ENCODE results near the gene ITPR1.

Gene ITPR1

DNA sequence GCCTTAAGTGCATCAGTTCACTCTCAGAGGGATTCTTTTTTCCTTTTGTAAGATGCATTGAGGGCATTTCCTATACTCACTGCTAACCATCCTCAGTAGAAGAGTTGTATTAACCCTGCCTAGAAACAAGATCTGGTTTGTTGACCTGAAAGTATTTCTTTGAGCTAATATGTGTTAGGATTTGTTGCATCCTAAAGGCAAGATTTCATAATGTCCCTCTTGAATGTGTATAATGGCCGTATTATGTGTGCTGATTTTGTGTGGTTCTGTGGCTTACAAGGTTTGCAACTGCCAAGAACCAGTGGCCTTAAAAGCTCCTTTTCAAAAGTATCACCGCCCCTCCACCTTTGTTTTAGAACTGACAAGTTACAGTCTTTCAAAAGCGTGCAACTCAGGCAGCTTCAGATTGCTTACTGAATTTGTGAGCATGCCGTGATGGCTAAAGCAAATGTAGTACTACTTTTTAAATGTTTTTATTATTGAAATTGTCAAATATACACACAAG lies 304.1 kb downstream of the ITPR1 start:
- DNase-seq = no peak

DNA sequence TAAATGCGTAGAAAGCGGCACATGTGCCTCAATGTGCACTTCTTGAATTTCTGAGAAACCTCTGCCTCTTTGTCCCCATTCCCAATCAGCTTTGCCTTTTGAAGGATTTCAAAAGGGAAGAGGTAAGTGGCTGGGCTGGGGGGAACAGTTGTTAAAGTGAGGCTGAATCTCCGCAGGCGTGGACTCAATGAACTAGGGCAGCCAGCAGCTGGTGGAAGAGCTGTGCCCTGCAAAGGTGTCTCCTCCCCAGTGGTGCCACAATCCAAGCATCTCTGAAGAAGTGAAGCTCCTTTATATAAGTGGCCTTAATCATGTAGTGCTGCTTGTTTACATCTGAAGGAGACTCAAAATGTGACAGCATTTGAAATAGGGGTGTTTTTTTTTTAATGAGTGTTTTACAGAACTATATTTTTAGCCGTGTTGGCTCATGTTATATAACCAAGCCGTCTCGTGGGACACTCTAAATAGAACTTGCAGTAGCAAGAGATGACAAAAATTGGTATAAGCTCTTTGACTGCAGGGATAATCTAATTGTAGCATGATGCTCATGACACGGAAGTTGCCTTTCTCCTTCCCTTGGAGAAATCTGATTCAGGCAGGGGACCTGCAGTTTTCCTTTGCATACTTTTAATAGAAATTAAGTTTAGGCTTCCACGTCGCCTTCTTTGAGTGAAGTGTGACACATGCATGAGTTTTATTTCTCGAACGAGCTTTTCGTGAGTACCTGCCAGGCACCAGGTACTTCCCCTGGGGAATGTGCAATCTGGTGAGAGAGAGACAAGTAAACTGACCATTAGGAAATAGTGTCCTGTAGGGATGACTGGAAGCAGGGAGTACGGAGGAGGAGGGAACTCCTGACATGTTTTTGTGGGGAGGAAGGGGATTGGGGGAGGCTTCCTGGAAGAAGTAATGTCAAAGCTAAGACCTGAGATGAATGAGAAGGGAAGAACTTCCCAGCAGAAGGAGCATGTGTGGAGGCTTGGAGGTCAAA lies 306.4 kb downstream of the ITPR1 start:
- DNase-seq = no peak

DNA sequence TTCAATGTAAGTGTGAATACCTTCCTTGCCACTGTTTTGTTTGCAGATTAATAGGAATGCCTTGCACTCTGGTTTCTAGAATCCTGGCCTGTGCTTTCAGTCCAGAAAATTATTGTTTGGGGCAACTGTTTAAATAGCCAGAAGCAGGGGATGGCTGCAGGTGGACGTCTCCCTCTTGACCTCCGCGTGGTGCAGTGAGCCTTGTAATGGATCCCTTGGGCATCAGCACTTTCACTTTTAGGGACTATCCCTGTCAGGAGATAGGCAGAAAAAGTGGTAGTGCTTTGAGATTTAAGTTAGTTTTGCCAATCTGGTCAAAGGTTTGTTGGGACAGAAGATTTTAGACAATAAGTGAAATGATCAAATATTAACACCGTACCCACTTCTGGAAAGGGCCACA lies 307.4 kb downstream of the ITPR1 start:
- no peak for DNase-seq

DNA sequence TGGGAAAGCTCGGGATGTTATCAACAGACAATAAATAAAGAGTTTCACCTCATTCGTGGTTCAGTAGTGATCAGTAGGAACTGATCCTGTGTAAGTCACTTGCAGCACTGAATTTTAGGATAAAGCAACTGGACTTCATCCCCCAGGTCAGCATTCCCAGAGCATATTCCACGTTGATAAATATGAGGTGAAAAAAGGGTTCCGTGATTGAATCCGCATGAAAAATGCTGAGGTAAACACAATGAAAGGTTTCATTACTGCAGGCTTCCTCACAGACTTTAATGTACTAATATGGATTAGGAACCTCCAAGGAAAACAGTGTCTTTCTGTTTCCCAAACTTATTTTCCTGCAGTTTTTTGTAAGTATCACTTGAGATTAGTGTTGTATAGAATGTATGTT lies 308.7 kb downstream of the ITPR1 start:
- DNase-seq = no peak

DNA sequence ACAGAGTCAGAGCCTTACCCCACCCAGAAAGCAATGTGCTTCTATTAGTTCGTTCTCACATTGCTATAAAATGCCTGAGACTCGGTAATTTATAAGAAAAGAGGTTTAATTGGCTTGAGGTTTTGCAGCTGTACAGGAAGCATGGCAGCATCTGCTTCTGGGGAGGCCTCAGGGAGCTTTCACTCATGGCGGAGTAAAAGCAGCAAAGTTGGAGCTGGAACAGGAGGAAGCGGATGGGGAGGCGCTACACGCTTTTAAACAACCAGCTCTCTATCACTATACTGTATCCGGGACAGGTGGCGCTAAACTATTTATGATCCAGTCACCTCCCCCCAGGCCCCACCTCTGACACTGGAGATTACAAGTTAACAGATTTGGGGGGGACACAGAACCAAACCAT lies 309.8 kb downstream of the ITPR1 start:
- no peak for DNase-seq

DNA sequence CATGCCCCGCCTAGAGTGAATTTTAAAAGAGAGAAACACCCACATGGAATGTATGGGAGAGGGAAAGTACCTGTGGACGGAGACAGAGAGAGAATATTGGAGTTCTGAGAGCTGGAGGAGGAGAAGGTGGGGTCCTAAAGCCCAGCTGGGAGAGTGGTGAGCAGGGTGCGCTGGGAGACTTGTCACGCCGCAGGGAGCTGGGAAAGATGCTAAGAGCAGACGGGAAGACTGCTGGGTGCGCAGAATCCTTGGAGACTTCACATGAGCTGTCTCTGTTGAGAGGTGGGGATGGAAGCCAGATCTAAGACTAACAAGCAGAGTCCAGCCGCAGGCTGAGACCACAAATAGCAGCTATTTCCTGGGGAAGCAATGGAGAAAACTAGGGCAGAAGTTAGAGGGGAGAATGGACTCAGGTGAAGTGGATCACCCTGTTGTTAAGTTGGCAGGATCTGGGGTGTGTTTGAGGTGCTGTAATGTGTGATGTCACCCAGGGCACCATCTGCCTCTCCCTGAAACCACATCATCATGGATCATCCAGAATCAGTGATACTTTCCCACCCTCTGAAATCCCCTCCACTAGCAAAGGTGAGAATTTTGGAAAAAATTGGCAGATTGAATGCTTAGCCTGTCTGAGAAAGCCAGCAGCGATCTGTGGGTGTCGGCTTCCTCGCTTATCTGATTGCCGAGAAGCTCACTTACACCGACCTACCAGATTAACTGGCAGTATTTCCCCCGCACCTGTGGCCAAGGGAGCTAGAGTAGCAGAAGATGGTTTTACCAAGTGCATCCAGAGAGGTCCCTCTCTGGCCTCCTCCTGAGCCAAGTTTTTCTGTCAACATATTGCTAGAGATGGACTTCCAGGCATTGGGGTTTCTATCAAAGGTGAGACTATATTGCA lies 311.3 kb downstream of the ITPR1 start:
- DNase-seq = peak; percentile 40

DNA sequence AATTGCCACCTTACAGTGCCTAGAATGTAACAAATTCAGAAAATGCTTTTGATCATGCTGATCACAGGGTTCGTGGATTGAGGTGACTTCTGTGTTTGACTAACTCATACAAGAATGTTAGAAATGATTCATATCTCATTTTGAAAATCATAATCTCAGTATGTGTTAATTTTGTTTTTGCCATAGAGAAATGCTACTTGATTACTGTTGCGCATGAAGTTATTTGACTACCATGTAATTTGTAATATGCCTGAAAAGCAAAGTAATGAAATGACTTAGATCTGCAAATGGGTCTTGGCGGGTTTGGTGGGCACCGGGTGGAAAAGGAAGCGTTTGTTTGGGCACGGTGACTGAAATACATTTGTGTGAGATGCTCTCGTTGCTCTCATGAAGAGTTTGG lies 312.5 kb downstream of the ITPR1 start:
- no peak for DNase-seq

DNA sequence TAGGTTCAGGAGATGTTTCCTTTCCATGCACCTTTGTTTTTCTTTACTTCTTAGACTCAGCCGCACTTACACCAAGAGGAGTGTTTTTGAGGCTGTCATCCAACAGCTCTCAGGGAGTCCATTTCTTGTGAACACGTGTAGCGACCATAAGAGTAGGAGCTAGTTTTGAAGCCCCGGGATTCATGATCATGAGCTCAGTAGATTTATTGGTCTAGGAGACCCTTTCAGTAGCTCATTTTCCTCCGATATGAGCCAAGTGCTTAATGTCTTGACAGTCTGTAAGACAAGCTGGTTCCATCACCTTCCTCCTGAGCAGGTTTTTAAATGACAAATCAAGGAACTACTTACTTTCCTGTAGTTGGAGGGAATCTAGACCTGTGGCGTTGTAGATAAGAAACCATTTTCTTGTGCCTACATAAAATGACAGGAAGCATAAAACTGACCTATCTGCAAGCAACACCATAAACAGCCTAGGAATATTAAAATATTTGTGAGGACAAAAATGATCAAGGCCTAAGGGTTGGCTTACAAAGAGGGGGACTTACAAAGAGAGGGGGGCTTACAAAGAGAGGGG lies 313.5 kb downstream of the ITPR1 start:
- DNase-seq = no peak

DNA sequence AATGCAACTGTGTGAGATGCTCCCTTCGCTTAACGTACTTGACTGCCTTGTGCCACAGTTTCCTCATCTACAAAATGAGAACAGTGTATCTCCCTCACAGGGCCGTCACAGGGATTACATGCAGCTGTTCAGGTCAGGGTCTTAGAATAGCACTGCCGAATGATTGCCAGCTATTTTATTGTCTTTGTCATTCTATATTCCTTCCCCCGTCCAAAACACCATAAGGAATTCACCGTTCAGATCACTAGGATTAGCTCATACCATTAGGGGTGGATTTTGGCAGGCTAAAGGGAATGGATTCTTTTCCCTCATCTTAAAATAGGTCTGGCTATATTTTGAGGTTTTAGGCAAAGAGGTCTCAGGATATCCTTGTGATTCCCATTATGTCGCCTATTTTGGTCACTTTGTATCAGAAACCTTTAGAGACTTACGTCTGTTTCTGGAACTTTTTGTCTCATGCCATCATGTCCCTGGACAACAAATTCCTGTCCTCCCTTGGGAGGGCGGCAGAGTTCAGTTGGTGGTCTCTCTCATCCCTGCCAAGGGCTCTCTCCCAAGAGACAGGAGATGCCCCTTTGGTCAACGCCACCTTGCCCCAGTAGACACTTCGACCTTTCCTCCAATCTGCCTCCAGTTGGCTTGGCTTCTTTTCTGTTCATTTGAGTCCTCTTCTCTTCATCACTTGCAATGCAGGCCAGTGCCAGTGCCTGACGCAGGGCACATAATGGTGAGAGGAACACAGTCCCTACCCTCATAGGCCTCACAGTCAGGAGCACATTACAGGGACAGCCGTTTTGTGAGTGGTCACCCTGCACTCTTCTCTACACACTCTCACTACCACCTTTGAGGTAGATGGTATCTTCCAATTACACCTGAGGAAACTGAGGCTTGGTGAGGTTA lies 314.5 kb downstream of the ITPR1 start:
- DNase-seq = no peak

DNA sequence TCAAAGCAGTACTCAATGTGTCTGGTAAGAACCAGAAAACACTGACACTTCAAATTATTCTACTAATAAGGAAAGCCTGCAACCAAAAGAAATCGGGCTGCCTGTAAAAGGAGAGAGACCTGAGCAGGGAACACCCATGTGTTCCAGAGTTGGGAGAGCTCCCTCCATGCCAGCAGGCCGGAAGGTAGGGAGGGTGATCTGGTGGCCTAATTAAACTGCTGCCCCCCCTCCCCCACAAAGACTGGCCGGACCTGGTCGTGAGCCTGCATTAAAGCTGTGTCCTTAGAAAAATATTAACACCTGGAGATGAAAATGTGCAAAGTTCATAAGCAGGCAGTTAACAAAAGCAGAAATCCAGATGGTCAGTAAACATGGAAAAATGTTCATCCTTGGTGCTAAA lies 315.5 kb downstream of the ITPR1 start:
- no peak for DNase-seq

DNA sequence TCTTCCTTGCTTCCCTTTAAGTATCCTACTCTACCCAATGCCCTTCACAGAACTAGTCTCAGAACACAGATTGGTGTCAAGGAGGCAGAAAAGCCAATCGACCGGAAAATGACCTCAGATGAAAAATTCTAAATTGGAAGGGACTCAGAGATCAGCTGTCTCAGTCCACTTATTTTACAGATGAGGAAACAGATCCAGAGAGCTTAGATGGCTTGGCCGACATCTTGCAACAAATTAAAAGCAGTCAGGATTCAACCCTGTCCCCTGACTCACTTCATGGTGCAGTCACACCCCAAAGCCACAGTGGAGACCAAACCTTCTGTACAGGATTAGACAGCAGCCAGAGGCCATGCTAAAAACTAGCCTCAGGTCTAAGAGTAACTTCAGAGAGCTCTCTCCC lies 316.8 kb downstream of the ITPR1 start:
- DNase-seq = no peak

DNA sequence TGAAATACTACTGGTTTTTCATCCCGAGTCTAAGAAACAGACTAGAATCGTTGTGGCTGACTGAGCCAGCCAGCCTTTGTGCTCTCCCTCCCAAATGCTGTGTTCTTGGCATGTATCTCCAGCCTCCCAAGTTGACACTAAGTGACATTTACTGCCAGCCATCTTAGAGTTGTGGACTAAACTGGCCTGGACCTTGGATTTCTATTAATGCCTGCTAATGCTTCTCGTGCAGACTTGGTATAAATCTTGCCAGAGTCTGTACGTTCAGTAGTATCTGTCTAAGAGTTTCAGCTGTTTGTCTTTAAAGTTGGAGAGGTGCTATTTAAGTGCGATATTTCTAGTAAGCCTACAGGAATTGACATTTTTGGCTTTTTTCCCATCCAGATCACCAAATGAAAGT lies 319.4 kb downstream of the ITPR1 start:
- DNase-seq = no peak

DNA sequence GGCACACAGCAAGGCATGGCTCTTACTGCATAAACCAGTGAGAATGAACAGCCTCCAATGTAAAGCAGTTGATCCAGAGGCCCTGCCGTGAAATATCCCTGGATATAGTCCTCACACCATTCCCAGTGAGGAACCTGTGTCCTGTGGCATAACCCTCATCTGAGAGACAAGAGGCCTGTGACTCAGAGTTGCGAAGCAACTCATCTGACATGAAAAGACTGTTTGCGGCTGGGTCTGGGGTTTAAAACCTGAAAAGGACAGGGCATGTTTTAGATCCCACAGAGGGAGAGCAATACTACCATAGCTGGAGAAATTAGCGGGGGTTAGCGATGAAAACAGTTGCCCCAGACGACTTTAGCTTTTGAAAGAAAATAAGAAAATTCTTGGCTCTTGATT lies 320.8 kb downstream of the ITPR1 start:
- no peak for DNase-seq

DNA sequence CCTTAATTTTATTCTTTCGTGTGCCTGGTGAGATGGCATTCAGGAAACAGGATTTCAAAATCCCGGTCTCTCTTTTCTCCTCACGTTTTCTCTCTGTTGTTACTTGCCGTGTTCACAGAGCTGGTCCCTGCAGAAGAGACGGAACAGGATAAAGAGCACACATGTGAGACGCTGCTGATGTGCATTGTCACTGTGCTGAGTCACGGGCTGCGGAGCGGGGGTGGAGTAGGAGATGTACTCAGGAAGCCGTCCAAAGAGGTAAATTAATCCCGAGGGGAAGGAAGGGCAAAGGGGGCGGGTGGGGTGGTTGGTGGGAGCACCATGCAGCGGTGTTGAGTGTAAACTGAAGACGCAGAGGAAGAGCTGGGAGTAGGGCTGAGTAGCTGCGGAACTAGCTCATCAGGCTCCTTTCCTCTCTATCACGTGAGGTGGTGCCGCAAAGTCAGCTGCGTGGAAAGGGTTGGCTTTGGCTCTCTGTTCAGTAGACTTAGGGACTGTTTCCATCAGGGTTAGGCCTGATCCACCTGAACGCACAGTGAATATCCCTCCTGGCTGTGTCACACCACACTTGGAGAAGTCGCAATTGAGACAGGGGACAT lies 321.3 kb downstream of the ITPR1 start:
- DNase-seq = no peak

DNA sequence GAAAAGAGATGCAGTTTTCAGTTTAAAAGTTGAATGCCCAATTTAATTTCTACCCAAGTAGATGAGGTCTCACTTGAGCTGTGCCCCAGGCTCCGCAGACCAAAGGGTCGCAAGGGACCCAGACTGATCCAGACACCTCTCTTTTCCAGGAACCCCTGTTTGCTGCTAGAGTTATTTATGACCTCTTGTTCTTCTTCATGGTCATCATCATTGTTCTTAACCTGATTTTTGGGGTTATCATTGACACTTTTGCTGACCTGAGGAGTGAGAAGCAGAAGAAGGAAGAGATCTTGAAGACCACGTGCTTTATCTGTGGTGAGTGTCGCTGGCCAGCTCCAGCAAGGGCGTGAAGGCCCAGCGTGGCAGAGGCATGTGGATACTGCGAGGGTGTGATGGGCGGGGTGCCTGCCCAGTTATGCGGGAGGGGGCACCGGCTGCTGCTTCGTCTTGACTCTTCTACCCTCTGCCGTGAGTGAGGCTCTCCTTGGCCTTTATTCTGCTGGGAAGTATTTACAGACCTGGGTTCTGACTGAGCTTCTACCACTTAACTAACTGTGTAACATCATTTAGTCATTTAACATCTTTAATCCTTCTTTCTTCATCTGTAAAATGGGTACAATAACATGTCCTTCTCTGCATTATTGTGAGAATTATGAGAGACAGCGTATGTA lies 321.9 kb downstream of the ITPR1 start:
- DNase-seq = no peak

DNA sequence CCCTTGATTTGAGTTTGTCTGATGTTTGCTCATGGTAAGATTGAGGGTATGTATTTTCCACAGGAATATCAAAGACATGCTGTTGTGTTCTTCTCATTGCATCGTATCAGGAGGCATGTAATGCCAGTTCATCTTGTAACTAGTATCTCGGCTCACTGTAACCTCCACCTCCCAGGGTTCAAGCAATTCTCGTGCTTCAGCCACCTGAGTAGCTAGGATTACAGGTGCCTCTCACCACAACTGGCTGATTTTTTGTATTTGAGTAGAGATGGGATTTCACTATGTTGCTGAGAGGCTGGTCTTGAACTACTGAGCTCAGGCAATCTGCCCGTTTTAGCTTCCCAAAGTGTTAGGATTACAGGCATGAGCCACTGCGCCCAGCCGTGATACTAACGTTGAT lies 323.2 kb downstream of the ITPR1 start:
- DNase-seq = no peak

DNA sequence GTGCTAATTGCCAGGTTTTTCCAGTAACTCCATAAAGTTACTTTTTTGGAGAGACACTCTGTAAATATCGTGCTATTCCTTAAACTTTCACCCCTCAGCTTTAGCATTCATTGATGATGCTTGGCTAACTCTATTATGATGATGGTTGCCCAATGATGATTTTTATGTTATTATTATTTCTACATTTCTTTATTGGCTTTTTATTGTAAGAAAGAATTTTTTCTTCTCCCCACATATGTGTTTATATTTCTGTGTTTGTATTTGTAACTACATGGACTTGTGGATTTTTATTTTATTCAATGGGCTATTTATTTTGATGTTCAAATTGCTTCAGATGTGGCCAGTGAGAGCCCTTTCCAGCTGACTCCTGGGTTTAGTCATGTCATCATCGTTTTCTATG lies 323.6 kb downstream of the ITPR1 start:
- DNase-seq = no peak

DNA sequence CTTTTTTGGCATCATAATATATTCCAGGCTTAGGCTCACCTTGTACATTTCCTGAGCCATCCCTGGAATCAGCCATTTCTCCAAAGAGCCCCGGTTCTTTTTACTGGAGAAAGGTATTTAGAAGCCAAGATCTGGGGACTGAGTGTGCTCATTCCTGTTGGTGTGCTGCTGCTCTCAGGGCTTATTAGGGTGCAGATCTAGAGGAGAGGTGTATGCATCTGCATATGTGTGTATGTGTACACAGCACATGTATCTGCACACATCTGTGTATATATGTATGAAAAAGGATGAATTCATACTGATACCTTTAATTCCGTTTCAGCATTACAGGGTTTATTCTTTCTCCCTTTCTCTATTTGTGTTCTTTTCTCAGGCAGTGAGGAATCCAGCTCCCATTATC lies 324.0 kb downstream of the ITPR1 start:
- no peak for DNase-seq

DNA sequence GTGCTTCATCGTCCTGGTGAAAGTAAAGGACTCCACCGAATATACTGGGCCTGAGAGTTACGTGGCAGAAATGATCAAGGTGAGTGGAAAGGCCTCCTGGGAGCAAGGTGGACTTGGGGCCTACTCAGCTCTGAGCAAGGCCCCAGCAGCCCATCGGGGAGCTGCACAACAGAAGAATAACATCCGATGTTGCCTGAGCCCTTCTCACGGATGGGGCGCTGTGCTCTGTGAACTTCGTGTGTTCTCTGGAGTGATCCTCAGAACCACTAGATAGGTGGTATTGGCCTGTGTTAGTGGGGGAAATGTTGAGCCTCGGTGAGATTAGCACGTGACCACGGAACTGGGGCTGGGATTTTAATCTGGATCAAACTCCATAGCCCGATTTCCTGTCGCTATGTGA lies 325.0 kb downstream of the ITPR1 start:
- DNase-seq = no peak

DNA sequence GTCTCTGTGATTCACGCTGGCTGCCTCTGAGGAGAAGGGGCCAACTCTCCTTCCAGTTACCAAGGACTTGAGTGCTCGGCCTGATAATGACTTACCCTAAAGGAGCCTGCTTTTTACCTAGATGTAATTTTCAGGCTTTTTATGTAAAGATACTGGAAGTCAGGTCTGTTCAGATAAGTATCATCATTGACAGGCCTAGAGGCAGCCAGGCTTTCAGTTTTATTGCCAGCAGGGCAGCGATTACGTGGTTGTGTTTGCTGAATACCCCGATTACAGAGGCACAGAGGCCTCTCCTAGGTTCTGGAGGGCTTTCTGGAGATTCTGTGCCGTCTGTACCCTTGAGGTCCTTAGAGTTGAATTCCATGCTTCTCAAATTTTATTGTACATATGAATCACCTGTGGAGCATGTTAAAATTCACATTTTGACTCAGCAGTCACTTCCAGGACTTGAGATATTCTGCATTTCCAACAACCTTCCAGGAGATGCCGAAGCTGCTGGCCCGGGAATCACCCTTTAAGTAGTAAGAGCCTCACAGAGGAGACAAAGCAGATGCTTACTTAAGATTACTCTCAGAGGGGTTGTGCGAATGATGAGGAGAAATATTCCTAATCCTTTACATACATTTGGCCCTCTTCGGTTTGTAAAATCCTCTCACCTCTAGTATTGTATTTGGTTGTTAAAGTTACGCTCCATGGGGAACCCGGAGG lies 326.0 kb downstream of the ITPR1 start:
- DNase-seq = no peak

DNA sequence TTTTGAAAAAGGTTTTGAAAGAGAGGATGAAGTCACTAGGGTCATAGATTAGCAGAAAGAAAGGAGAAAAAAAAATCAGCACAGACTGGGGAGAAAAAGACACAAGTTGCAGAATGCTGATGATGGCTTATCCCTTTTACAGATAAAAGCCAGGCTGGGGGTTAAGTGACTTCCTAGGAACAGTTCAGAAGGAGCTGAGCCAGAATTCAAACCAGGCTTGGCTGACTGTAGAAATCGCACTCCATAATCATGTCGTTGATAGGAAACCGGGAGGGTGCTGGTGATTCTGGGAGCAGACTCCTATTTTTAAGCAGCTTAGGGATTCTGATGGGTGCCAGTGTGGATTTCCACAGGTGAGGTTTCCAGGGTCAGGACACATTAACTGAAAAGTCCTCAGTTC lies 326.6 kb downstream of the ITPR1 start:
- DNase-seq = no peak
